Uterus (tissue), 2 donors: ENCODE data around the gene WDR36.

ENCODE experiments used
- CTCF ChIP-seq, 4 experiments: fragments of 200-600 bp in 2 of 4; fragments of 450-650 bp in 2 of 4; sonication (generic) in 2 of 4; IDR thresholded peaks; one replicate each; pipeline ENCODE4 v1.5.1; 2016 to 2019; ENCODE audit warnings: antibody characterized with exemption in 4 of 4, mild to moderate bottlenecking in 2 of 4, moderate library complexity in 1 of 4
- POLR2A ChIP-seq, 2 donors: fragments of 450-650 bp; IDR thresholded peaks; one replicate each; pipeline ENCODE4 v1.6.1; 2016; ENCODE audit warnings: antibody characterized with exemption in 2 of 2, mild to moderate bottlenecking in 1 of 2, moderate library complexity in 1 of 2

GRCh38 chr5:111143910-111144309 lies 51.8 kb downstream of the WDR36 start:
- TF ChIP-seq POLR2A (IDR thresholded peaks at IDR 0.05) (no peak), CTCF (IDR thresholded peaks at IDR 0.05) (no peak)
